ENCODE measurements around the gene TMEM131. TPM values are rescaled to one million over a fixed set of nuclear protein-coding genes. Genes with fewer than 3 reads are reported as not detected.

TMEM131 gene
- total RNA-seq, 1 donor from 2014 or later = 41.3 TPM

- Mint-ChIP-seq H3K4me1 (ENCODE audit: unreplicated experiment) (peaks cover 19% of the 10 kb centered on the region), H3K27me3 (peaks cover 8% of the 10 kb centered on the region), H3K27ac (no peak overlapping the region), H3K4me3 (no peak overlapping the region), H3K36me3 (no peaks in the 10 kb centered on the region), H3K9me3 (peaks cover 4% of the 10 kb centered on the region)
- peak; percentile 42 for DNase-seq (ENCODE audit: extremely low spot score, unreplicated experiment)
- TF ChIP-seq CTCF (conservative IDR thresholded peaks at IDR 0.05) = no peak
These were observed 288.9 kb downstream of the TMEM131 start for GRCh38 chr2:97706708-97707345.

Other genes with a start within 250 kb of the TMEM131 start
- 0.38 and 4.1 TPM in 2 replicates for gene VWA3B, start 91.2 kb upstream of the TMEM131 start, total RNA-seq (ENCODE audit: low replicate concordance)

Measured in type B pancreatic cell (in vitro differentiated cells).